Nephron progenitor cell (in vitro differentiated cells): ENCODE results near the gene CFAP206.

ENCODE experiments used
- DNase-seq: peaks from one replicate; pipeline ENCODE4 v3.0.0; 2021
- H3K27ac Mint-ChIP-seq: 2 replicates; pipeline ENCODE4 v1.8.0; 2021; ENCODE audit warnings: mild to moderate bottlenecking, moderate library complexity, mixed read lengths
- H3K27me3 Mint-ChIP-seq: 2 replicates; pipeline ENCODE4 v1.8.0; 2021; ENCODE audit warnings: mild to moderate bottlenecking, low read depth, mixed read lengths; ENCODE audit not compliant: poor library complexity
- H3K36me3 Mint-ChIP-seq: 2 replicates; pipeline ENCODE4 v1.8.0; 2021; ENCODE audit warnings: low read depth, mixed read lengths
- H3K4me1 Mint-ChIP-seq: 2 replicates; pipeline ENCODE4 v1.8.0; 2021; ENCODE audit warnings: mixed read lengths
- H3K4me3 Mint-ChIP-seq: 2 replicates; pipeline ENCODE4 v1.8.0; 2021; ENCODE audit warnings: mild to moderate bottlenecking, moderate library complexity, mixed read lengths
- H3K9me3 Mint-ChIP-seq: 2 replicates; pipeline ENCODE4 v1.8.0; 2021; ENCODE audit warnings: mild to moderate bottlenecking, moderate library complexity, mixed read lengths
- CTCF ChIP-seq: fragments of 200-600 bp; sonication (generic); IDR thresholded peaks from 2 replicates; pipeline ENCODE4 v1.5.0; 2021; ENCODE audit warnings: antibody characterized with exemption

CFAP206 gene

GRCh38 chr6:87401832-87402231, 5.9 kb upstream of the CFAP206 start:
- H3K27me3 Mint-ChIP-seq, result peaks cover 4% of the 10 kb centered on the region
- no peak overlapping the region for H3K27ac Mint-ChIP-seq
- no peak for DNase-seq
- no peak for TF ChIP-seq CTCF
- H3K4me1 Mint-ChIP-seq, result peaks cover 5% of the 10 kb centered on the region
- no peaks in the 10 kb centered on the region for H3K36me3 Mint-ChIP-seq
- no peak overlapping the region for H3K4me3 Mint-ChIP-seq
- H3K9me3 Mint-ChIP-seq, result no peaks in the 10 kb centered on the region

GRCh38 chr6:87407561-87407900, 241 bp upstream of the CFAP206 start:
- no peak for DNase-seq
- Mint-ChIP-seq H3K9me3 (no peaks in the 10 kb centered on the region), H3K36me3 (no peaks in the 10 kb centered on the region), H3K27me3 (peaks cover 14% of the 10 kb centered on the region), H3K4me1 (peaks cover 6% of the 10 kb centered on the region), H3K27ac (peak overlapping the region; percentile 51), H3K4me3 (peak overlapping the region; percentile 87)
- no peak for TF ChIP-seq CTCF

DNA sequence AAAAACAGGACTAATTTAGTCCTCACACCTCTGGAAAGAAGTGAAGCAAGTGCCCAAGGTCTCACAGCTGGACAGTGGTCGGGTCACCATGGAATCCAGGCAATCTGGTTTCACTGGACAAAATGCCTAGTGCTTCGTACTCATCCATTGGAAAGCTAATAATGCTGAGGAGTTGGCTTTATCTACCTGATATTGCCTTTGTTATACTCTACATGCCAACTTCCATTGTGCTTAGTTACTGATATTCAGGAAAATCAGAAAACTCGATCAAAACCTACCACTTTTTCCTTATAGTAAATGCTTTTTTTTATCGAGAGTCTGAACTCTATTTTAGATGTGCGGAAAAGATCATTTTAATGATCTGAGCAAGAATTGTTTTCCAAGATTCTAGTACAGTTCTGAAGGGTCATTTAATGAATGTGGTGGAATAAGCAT, 966 bp downstream of the CFAP206 start:
- no peaks in the 10 kb centered on the region for H3K36me3 Mint-ChIP-seq
- H3K4me3 Mint-ChIP-seq, result peak overlapping the region; percentile 87
- peaks cover 14% of the 10 kb centered on the region for H3K27me3 Mint-ChIP-seq
- H3K27ac Mint-ChIP-seq, result peak overlapping the region; percentile 57
- no peak for TF ChIP-seq CTCF
- peaks cover 6% of the 10 kb centered on the region for H3K4me1 Mint-ChIP-seq
- DNase-seq, result no peak
- no peaks in the 10 kb centered on the region for H3K9me3 Mint-ChIP-seq

DNA sequence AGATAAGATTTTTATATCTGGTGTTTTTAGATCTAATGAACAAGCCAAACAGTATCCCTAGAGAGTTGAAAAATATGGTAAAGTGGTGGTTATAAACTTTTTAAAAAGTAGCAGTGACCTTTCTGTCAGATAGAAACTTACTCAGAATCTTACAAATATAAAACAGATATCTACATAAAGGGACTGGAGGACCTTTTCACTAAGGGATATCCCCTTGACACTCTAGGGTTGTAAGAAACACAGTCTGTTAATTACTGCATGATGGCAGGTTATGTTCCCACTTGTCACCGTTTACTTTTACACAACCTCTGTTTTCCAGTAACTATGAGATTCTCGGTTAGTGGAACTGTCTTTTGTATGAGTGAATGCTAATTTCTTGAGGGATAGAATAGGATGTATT, 11.5 kb downstream of the CFAP206 start:
- no peak overlapping the region for H3K27ac Mint-ChIP-seq
- no peak for DNase-seq
- H3K9me3 Mint-ChIP-seq, result no peaks in the 10 kb centered on the region
- H3K27me3 Mint-ChIP-seq, result peaks cover 3% of the 10 kb centered on the region
- no peaks in the 10 kb centered on the region for H3K36me3 Mint-ChIP-seq
- no peak for TF ChIP-seq CTCF
- no peak overlapping the region for H3K4me3 Mint-ChIP-seq
- no peaks in the 10 kb centered on the region for H3K4me1 Mint-ChIP-seq

DNA sequence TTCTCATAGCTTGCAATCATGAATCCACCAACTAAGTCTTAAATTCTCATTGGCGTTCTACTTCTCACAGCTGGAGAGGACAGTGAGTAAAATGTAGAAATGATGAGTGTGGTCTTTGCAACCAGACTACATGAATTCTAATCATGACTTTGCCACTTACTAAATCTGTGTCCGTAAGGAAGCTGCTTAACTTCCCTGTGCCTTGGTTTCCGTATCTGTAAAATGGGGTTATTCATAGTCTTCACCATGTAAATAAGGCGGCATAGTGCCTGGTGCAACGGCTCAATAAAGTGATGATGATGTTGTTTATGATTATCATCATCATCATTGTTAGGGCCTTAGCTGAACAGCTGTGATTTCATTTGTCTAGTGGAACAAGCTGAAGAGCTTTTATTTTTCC, 12.6 kb downstream of the CFAP206 start:
- Mint-ChIP-seq H3K4me3 (no peak overlapping the region), H3K27ac (no peak overlapping the region), H3K9me3 (no peaks in the 10 kb centered on the region), H3K36me3 (no peaks in the 10 kb centered on the region), H3K27me3 (peaks cover 3% of the 10 kb centered on the region), H3K4me1 (no peaks in the 10 kb centered on the region)
- TF ChIP-seq CTCF, result no peak
- DNase-seq, result no peak

GRCh38 chr6:87421576-87421975, 13.8 kb downstream of the CFAP206 start:
- Mint-ChIP-seq H3K27ac (no peak overlapping the region), H3K4me3 (no peak overlapping the region)
- no peak for TF ChIP-seq CTCF

More at GRCh38 chr6:87421576-87421975, 13.8 kb downstream of the CFAP206 start:
- H3K9me3 Mint-ChIP-seq, result no peaks in the 10 kb centered on the region
- H3K4me1 Mint-ChIP-seq, result no peaks in the 10 kb centered on the region
- no peak for DNase-seq
- peaks cover 3% of the 10 kb centered on the region for H3K27me3 Mint-ChIP-seq
- H3K36me3 Mint-ChIP-seq, result no peaks in the 10 kb centered on the region
